IMR-90 (cell line): ENCODE data around the gene SPINK4. TPM values are rescaled to one million over a fixed set of nuclear protein-coding genes. Genes with fewer than 3 reads are reported as not detected.
A peak's percentile ranks its signal among the peaks of the same experiment; 100 is the strongest.

Experiments
- ATAC-seq: fragments of 200-7000 bp; cut with Tn5 transposase; 2 replicates; pipeline ENCODE4 v1.9.1; 2020; ENCODE audit warnings: low read depth, mild to moderate bottlenecking, moderate library complexity
- BruUV-seq: library from RNA; stranded (reverse); fragments of 400-500 nt; replicated peaks from 2 replicates; lab custom pipeline; 2021; lab: Mats Ljungman, UMichigan
- CTCF ChIA-PET: fragments of 300-600 bp; formaldehyde crosslinking; extraction: SDS; loops from one replicate; lab custom pipeline; 2021; ENCODE audit warnings: antibody characterized with exemption; lab: Yijun Ruan, JAX
- POLR2A ChIA-PET: fragments of 300-600 bp; sonication (Branson Sonifier 250); formaldehyde crosslinking; loops from one replicate; lab custom pipeline; 2022; ENCODE audit warnings: antibody characterized with exemption; ENCODE audit not compliant: unreplicated experiment; lab: Charles Lee
- DNase-seq: peaks from one replicate; pipeline ENCODE4 v3.0.0; 2013
- H2AFZ ChIP-seq: replicated peaks from 2 replicates; pipeline ENCODE3; 2013; ENCODE audit warnings: low read length, mild to moderate bottlenecking; ENCODE audit not compliant: poor library complexity
- H2AK5ac ChIP-seq: 2 replicates; pipeline ENCODE4 v1.6.1; 2013; ENCODE audit warnings: low read depth, low read length, inconsistent platforms
- H2AK9ac ChIP-seq: replicated peaks from 2 replicates; pipeline ENCODE3; 2013; ENCODE audit warnings: mild to moderate bottlenecking, low read depth, low read length, moderate library complexity; ENCODE audit not compliant: poor library complexity
- H2BK120ac ChIP-seq: 2 replicates; pipeline ENCODE4 v1.6.1; 2013; ENCODE audit warnings: low read depth, low read length, inconsistent platforms
- H2BK15ac ChIP-seq: 3 replicates; pipeline ENCODE4 v1.6.1; 2013; ENCODE audit warnings: low read depth, low read length, inconsistent platforms
- H2BK20ac ChIP-seq: 2 replicates; pipeline ENCODE4 v1.6.1; 2013; ENCODE audit warnings: low read depth, mild to moderate bottlenecking, inconsistent platforms, low read length, moderate library complexity
- H2BK5ac ChIP-seq: 2 replicates; pipeline ENCODE4 v1.6.1; 2013; ENCODE audit warnings: mild to moderate bottlenecking, low read depth, low read length, inconsistent platforms; ENCODE audit not compliant: poor library complexity, severe bottlenecking
- H3K14ac ChIP-seq: replicated peaks from 2 replicates; pipeline ENCODE4 v1.6.1; 2013; ENCODE audit warnings: low read depth, low read length, inconsistent platforms
- H3K18ac ChIP-seq: 2 replicates; pipeline ENCODE4 v1.6.1; 2013; ENCODE audit warnings: low read depth, low read length, control low read depth
- H3K23ac ChIP-seq: 2 replicates; pipeline ENCODE4 v1.6.1; 2013; ENCODE audit warnings: low read depth, low read length, inconsistent platforms
- H3K27ac ChIP-seq: 2 replicates; pipeline ENCODE4 v1.5.1; 2013; ENCODE audit warnings: mild to moderate bottlenecking, control low read depth, low read length; ENCODE audit not compliant: insufficient read depth
- H3K27me3 ChIP-seq: 2 replicates; pipeline ENCODE4 v1.6.1; 2013; ENCODE audit warnings: low read length; ENCODE audit not compliant: control insufficient read depth, insufficient read depth
- H3K36me3 ChIP-seq: 2 replicates; pipeline ENCODE4 v1.6.1; 2013; ENCODE audit warnings: low read length, mixed read lengths; ENCODE audit not compliant: control insufficient read depth, insufficient read depth
- H3K4ac ChIP-seq: 2 replicates; pipeline ENCODE4 v1.6.1; 2013; ENCODE audit warnings: low read depth, low read length, inconsistent platforms
- H3K4me1 ChIP-seq: 2 replicates; pipeline ENCODE4 v1.6.1; 2013; ENCODE audit warnings: low read length, mixed read lengths; ENCODE audit not compliant: control insufficient read depth, insufficient read depth
- H3K4me2 ChIP-seq: 2 replicates; pipeline ENCODE4 v1.6.1; 2013; ENCODE audit warnings: low read depth, mild to moderate bottlenecking, control low read depth, low read length, moderate library complexity
- H3K4me3 ChIP-seq: 2 replicates; pipeline ENCODE4 v1.5.1; 2013; ENCODE audit warnings: low read depth, mild to moderate bottlenecking, control low read depth, low read length, moderate library complexity; ENCODE audit not compliant: insufficient read depth
- H3K56ac ChIP-seq: 2 replicates; pipeline ENCODE4 v1.6.1; 2013; ENCODE audit warnings: low read length, inconsistent platforms; ENCODE audit not compliant: insufficient read depth; ENCODE audit errors: extremely low read depth
- H3K79me1 ChIP-seq, 2 experiments: 2 replicates each; pipeline ENCODE4 v1.6.1; 2013; ENCODE audit warnings: low read length in 2 of 2, inconsistent platforms in 1 of 2, low read depth in 1 of 2
- H3K9ac ChIP-seq: 2 replicates; pipeline ENCODE4 v1.6.1; 2013; ENCODE audit warnings: low read depth, low read length, control low read depth
- H3K9me1 ChIP-seq: 2 replicates; pipeline ENCODE4 v1.6.1; 2013; ENCODE audit warnings: low read length, inconsistent platforms; ENCODE audit not compliant: insufficient read depth
- H3K9me3 ChIP-seq: 2 replicates; pipeline ENCODE4 v1.6.1; 2013; ENCODE audit warnings: low read length; ENCODE audit not compliant: control insufficient read depth, insufficient read depth
- H4K20me1 ChIP-seq: 2 replicates; pipeline ENCODE4 v1.6.1; 2013; ENCODE audit warnings: low read length, inconsistent platforms; ENCODE audit not compliant: insufficient read depth
- H4K5ac ChIP-seq: 2 replicates; pipeline ENCODE4 v1.6.1; 2013; ENCODE audit warnings: mild to moderate bottlenecking, low read depth, low read length, control low read depth
- H4K8ac ChIP-seq, 2 experiments: 2 replicates each; pipeline ENCODE4 v1.6.1; 2013; ENCODE audit warnings: low read depth in 2 of 2, low read length in 2 of 2, control low read depth in 1 of 2, inconsistent platforms in 1 of 2
- H4K91ac ChIP-seq: 2 replicates; pipeline ENCODE4 v1.6.1; 2013; ENCODE audit warnings: low read depth, low read length, inconsistent platforms; ENCODE audit not compliant: insufficient read depth
- BHLHE40 ChIP-seq: fragments of 150-350 bp; IDR thresholded peaks from 2 replicates; pipeline ENCODE4 v1.6.1; 2016; ENCODE audit warnings: mild to moderate bottlenecking, low read depth, low read length
- CEBPB ChIP-seq: IDR thresholded peaks from 2 replicates; pipeline ENCODE4 v1.6.1; 2012; ENCODE audit warnings: low read depth, low read length, improper control_type of control experiment
- CHD1 ChIP-seq: IDR thresholded peaks from 2 replicates; pipeline ENCODE4 v1.6.1; 2012; ENCODE audit warnings: low read depth, low read length, improper control_type of control experiment
- FOS ChIP-seq: fragments of 150-350 bp; IDR thresholded peaks from 2 replicates; pipeline ENCODE4 v1.6.1; 2016; ENCODE audit warnings: low read depth, low read length
- MAFK ChIP-seq: IDR thresholded peaks from 2 replicates; pipeline ENCODE4 v1.6.1; 2012; ENCODE audit warnings: low read depth, low read length, improper control_type of control experiment
- MAZ ChIP-seq: IDR thresholded peaks from 2 replicates; pipeline ENCODE4 v1.6.1; 2012; ENCODE audit warnings: low read depth, mild to moderate bottlenecking, low read length, improper control_type of control experiment, moderate library complexity, borderline replicate concordance
- MXI1 ChIP-seq: IDR thresholded peaks from 2 replicates; pipeline ENCODE4 v1.6.1; 2012; ENCODE audit warnings: low read depth, mild to moderate bottlenecking, low read length, moderate library complexity, borderline replicate concordance
- NFE2L2 ChIP-seq: fragments of 150-350 bp; IDR thresholded peaks from 2 replicates; pipeline ENCODE4 v1.6.1; 2016; ENCODE audit warnings: low read depth, mild to moderate bottlenecking, low read length
- POLR2A ChIP-seq: IDR thresholded peaks from 2 replicates; pipeline ENCODE4 v1.6.1; 2012; ENCODE audit warnings: mild to moderate bottlenecking, low read depth, low read length
- RAD21 ChIP-seq: IDR thresholded peaks from 2 replicates; pipeline ENCODE4 v1.6.1; 2012; ENCODE audit warnings: low read length, improper control_type of control experiment
- RCOR1 ChIP-seq: IDR thresholded peaks from 2 replicates; pipeline ENCODE4 v1.6.1; 2012; ENCODE audit warnings: mild to moderate bottlenecking, low read length, improper control_type of control experiment; ENCODE audit not compliant: insufficient replicate concordance
- RFX5 ChIP-seq: IDR thresholded peaks from 2 replicates; pipeline ENCODE4 v1.8.0; 2012; ENCODE audit warnings: low read depth, mild to moderate bottlenecking, low read length, moderate library complexity
- SMC3 ChIP-seq: fragments of 150-350 bp; IDR thresholded peaks from 2 replicates; pipeline ENCODE4 v1.6.1; 2016; ENCODE audit warnings: low read depth, mild to moderate bottlenecking, antibody characterized with exemption, low read length, moderate library complexity
- WGBS, 2 experiments: methylation state at CpG; one replicate each; pipeline versions ENCODE4 v1.1.5 to v1.1.7; 2013; ENCODE audit warnings: missing lambda C conversion rate in 2 of 2; ENCODE audit not compliant: insufficient read length in 1 of 2; ENCODE audit errors: extremely low coverage in 2 of 2; 5-methylcytosine and 5-hydroxymethylcytosine counted together
- dilution Hi-C: fragments of 300-500 bp; cut with HindIII; formaldehyde crosslinking; loops from one replicate; pipeline ENCODE4 v1.14.3; 2018; ENCODE audit warnings: low sequenced_read_pairs; ENCODE audit not compliant: unreplicated experiment
- in situ Hi-C: fragments of 300-500 bp; cut with MboI; formaldehyde crosslinking; loops from 3 replicates; pipeline ENCODE4 v1.14.3; 2019; ENCODE audit warnings: low sequenced_read_pairs, inconsistent platforms, mixed read lengths
- intact Hi-C: fragments of 100-400 bp; cut with micrococcal nuclease; formaldehyde crosslinking; loops from 2 replicates; pipeline ENCODE4 v1.10.0; 2022
- polyA plus RNA-seq, 3 experiments: library from polyadenylated mRNA; depleted of rRNA; stranded (reverse); fragments of >200 nt; gene quantifications; 2 replicates each; pipeline ENCODE4 v1.2.3, GENCODE V29; 2012; ENCODE audit warnings: low replicate concordance in 1 of 3
- total RNA-seq: library from RNA; depleted of rRNA; stranded (reverse); fragments of >200 nt; gene quantifications from 2 replicates; pipeline ENCODE4 v1.2.3, GENCODE V29; 2012
- TF ChIP-seq, protein P1 (sequence below): fragments of 150-350 bp; IDR thresholded peaks from 2 replicates; pipeline ENCODE4 v1.6.1; 2016; ENCODE audit warnings: low read depth, mild to moderate bottlenecking, low read length, moderate library complexity, borderline replicate concordance
- TF ChIP-seq, protein P2 (sequence below): conservative IDR thresholded peaks from 2 replicates; pipeline ENCODE4 v1.5.1; 2012; ENCODE audit warnings: mild to moderate bottlenecking, low read depth, low read length, improper control_type of control experiment
- TF ChIP-seq, protein P3 (sequence below): fragments of 150-350 bp; IDR thresholded peaks from 2 replicates; pipeline ENCODE4 v1.6.1; 2017; ENCODE audit warnings: mild to moderate bottlenecking, antibody characterized with exemption, low read length, low read depth

SPINK4 gene
- total and polyA plus RNA-seq, 2 of the 4 experiments (the other 2 are of a cell fraction): not detected

DNA sequence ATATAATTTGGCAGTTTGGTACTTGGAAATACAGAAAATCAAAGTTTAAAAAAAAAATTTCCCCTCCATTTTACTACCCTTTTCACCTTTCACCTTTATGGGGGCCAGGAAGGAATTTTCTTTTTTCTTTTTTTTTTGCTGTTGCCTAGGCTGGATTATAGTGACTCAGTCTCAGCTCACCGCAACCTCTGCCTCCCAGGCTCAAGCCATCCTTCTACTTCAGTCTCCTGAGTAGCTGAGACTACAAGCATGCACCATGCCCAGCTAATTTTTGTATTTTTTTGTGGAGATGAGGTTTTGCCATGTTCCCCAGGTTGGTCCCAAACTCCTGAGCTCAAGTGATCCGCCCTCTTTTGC, 34.0 kb downstream of the SPINK4 start:
- H2BK120ac ChIP-seq: no peak overlapping the region
- no peaks in the 10 kb centered on the region for H3K9me3 ChIP-seq
- DNase-seq (peak; percentile 49), ATAC-seq (peak; percentile 59; the same call in 1 of the 2 replicates)
- POLR2A ChIA-PET: interaction anchor here (0.9 kb wide), 1 partner anchor 9 kb away, joined by 3 read pairs; the partner anchor contains the start of genes BAG1 and CHMP5
- intact Hi-C loops: no loop called here
- no peak overlapping the region for H3K23ac ChIP-seq
- TF ChIP-seq RCOR1 (no peak), CHD1 (no peak), SMC3 (no peak), MAZ (no peak), MXI1 (no peak), POLR2A (no peak), RAD21 (no peak), NFE2L2 (no peak), BHLHE40 (no peak), CEBPB (no peak), FOS (no peak), RFX5 (no peak), MAFK (no peak)
- TF ChIP-seq, protein P1, sequence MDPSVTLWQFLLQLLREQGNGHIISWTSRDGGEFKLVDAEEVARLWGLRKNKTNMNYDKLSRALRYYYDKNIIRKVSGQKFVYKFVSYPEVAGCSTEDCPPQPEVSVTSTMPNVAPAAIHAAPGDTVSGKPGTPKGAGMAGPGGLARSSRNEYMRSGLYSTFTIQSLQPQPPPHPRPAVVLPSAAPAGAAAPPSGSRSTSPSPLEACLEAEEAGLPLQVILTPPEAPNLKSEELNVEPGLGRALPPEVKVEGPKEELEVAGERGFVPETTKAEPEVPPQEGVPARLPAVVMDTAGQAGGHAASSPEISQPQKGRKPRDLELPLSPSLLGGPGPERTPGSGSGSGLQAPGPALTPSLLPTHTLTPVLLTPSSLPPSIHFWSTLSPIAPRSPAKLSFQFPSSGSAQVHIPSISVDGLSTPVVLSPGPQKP: no peak
- TF ChIP-seq, protein P2, sequence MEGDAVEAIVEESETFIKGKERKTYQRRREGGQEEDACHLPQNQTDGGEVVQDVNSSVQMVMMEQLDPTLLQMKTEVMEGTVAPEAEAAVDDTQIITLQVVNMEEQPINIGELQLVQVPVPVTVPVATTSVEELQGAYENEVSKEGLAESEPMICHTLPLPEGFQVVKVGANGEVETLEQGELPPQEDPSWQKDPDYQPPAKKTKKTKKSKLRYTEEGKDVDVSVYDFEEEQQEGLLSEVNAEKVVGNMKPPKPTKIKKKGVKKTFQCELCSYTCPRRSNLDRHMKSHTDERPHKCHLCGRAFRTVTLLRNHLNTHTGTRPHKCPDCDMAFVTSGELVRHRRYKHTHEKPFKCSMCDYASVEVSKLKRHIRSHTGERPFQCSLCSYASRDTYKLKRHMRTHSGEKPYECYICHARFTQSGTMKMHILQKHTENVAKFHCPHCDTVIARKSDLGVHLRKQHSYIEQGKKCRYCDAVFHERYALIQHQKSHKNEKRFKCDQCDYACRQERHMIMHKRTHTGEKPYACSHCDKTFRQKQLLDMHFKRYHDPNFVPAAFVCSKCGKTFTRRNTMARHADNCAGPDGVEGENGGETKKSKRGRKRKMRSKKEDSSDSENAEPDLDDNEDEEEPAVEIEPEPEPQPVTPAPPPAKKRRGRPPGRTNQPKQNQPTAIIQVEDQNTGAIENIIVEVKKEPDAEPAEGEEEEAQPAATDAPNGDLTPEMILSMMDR: no peak
- TF ChIP-seq, protein P3, sequence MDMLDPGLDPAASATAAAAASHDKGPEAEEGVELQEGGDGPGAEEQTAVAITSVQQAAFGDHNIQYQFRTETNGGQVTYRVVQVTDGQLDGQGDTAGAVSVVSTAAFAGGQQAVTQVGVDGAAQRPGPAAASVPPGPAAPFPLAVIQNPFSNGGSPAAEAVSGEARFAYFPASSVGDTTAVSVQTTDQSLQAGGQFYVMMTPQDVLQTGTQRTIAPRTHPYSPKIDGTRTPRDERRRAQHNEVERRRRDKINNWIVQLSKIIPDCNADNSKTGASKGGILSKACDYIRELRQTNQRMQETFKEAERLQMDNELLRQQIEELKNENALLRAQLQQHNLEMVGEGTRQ: no peak
- no peak overlapping the region for H4K91ac ChIP-seq
- H4K5ac ChIP-seq: no peak overlapping the region
- H3K4me1 ChIP-seq: peaks cover 5% of the 10 kb centered on the region
- no peak overlapping the region for H2BK5ac ChIP-seq
- H3K18ac ChIP-seq: no peak overlapping the region
- BruUV-seq: no TSS peak
- H2AK9ac ChIP-seq: no peak overlapping the region
- no peak overlapping the region for H4K8ac ChIP-seq
- no peak overlapping the region for H2AFZ ChIP-seq
- in situ Hi-C loops: no loop called here
- peaks cover 13 to 21% of the 10 kb centered on the region in 2 experiments; a peak in 3 of 4 replicates for H3K79me1 ChIP-seq
- no peak overlapping the region for H3K27ac ChIP-seq
- H3K27me3 ChIP-seq: no peaks in the 10 kb centered on the region
- peaks cover 53% of the 10 kb centered on the region for H3K36me3 ChIP-seq
- no peak overlapping the region for H3K14ac ChIP-seq
- no peak overlapping the region for H2BK15ac ChIP-seq
- no peak overlapping the region for H3K4me3 ChIP-seq
- CTCF ChIA-PET: interaction anchor here (1.1 kb wide), 1 partner anchor 9 kb away, joined by 5 read pairs; no protein-coding TSS in a partner anchor
- no peak overlapping the region for H3K4ac ChIP-seq
- no peak overlapping the region for H3K56ac ChIP-seq
- no peak overlapping the region for H3K9ac ChIP-seq
- dilution Hi-C loops: no loop called here
- H4K20me1 ChIP-seq: no peaks in the 10 kb centered on the region
- no CpG with 5 or more reads among the region's 2 CpGs for WGBS, 2 experiments
- H3K4me2 ChIP-seq: no peak overlapping the region
- H2BK20ac ChIP-seq: no peak overlapping the region
- H2AK5ac ChIP-seq: no peak overlapping the region
- H3K9me1 ChIP-seq: peaks cover 2% of the 10 kb centered on the region; the same call in 1 of the 2 replicates
